ENCODE measurements around the gene TET1.
"Not testable (repeated sequence)": the region's sequence is repeated elsewhere in the genome, so short reads cannot be mapped to it uniquely, and the experiment has no call there.

TET1 gene

GRCh38 chr10:68603766-68604165, 43.6 kb downstream of the TET1 start:
- H3K27ac ChIP-seq (ENCODE audit: low read depth, low read length) = no peak overlapping the region
- no peak overlapping the region for H3K9ac ChIP-seq (ENCODE audit: low read depth in 1 of 2, low read length in 2 of 2)
- H3K4me1 ChIP-seq (ENCODE audit: control insufficient read depth in 1 of 2, insufficient read depth in 2 of 2, low read length in 2 of 2) = peaks cover 10 to 27% of the 10 kb centered on the region in 2 donors
- no peaks in the 10 kb centered on the region for H3K36me3 ChIP-seq (ENCODE audit: control insufficient read depth in 1 of 2, insufficient read depth in 2 of 2, low read length in 2 of 2)
- no peak overlapping the region for H3K4me3 ChIP-seq (ENCODE audit: low read depth in 1 of 2, low read length in 2 of 2)
- H3K9me3 ChIP-seq (ENCODE audit: control insufficient read depth in 1 of 2, low read length in 2 of 2) = no peaks in the 10 kb centered on the region
- no peaks in the 10 kb centered on the region for H3K27me3 ChIP-seq (ENCODE audit: control insufficient read depth in 1 of 2, insufficient read depth in 2 of 2, low read length in 2 of 2)

- H3K4me1 ChIP-seq (ENCODE audit: control insufficient read depth in 1 of 2, insufficient read depth in 2 of 2, low read length in 2 of 2) = peaks cover 5 to 22% of the 10 kb centered on the region in 2 donors
- no peaks in the 10 kb centered on the region for H3K27me3 ChIP-seq (ENCODE audit: control insufficient read depth in 1 of 2, insufficient read depth in 2 of 2, low read length in 2 of 2)
- H3K4me3 ChIP-seq (ENCODE audit: low read depth in 1 of 2, low read length in 2 of 2) = no peak overlapping the region
- H3K27ac ChIP-seq (ENCODE audit: low read depth, low read length) = no peak overlapping the region
- H3K36me3 ChIP-seq (ENCODE audit: control insufficient read depth in 1 of 2, insufficient read depth in 2 of 2, low read length in 2 of 2) = no peaks in the 10 kb centered on the region
- no peak overlapping the region for H3K9ac ChIP-seq (ENCODE audit: low read depth in 1 of 2, low read length in 2 of 2)
- no peaks in the 10 kb centered on the region for H3K9me3 ChIP-seq (ENCODE audit: control insufficient read depth in 1 of 2, low read length in 2 of 2)
Measured at GRCh38 chr10:68604441-68604840, 44.3 kb downstream of the TET1 start.

GRCh38 chr10:68606918-68607317, 46.8 kb downstream of the TET1 start:
- Histone ChIP-seq H3K9ac (ENCODE audit: low read depth in 1 of 2, low read length in 2 of 2) (no peak overlapping the region), H3K4me1 (ENCODE audit: control insufficient read depth in 1 of 2, insufficient read depth in 2 of 2, low read length in 2 of 2) (peaks cover 0 to 8% of the 10 kb centered on the region in 2 donors), H3K36me3 (ENCODE audit: control insufficient read depth in 1 of 2, insufficient read depth in 2 of 2, low read length in 2 of 2) (no peaks in the 10 kb centered on the region), H3K4me3 (ENCODE audit: low read depth in 1 of 2, low read length in 2 of 2) (no peak overlapping the region), H3K9me3 (ENCODE audit: control insufficient read depth in 1 of 2, low read length in 2 of 2) (no peaks in the 10 kb centered on the region), H3K27me3 (ENCODE audit: control insufficient read depth in 1 of 2, insufficient read depth in 2 of 2, low read length in 2 of 2) (no peaks in the 10 kb centered on the region), H3K27ac (ENCODE audit: low read depth, low read length) (no peak overlapping the region)

GRCh38 chr10:68610023-68610422, 49.9 kb downstream of the TET1 start:
- H3K27me3 ChIP-seq (ENCODE audit: control insufficient read depth in 1 of 2, insufficient read depth in 2 of 2, low read length in 2 of 2) = not testable (repeated sequence)

GRCh38 chr10:68611227-68611626, 51.1 kb downstream of the TET1 start:
- Histone ChIP-seq H3K27me3 (ENCODE audit: control insufficient read depth in 1 of 2, insufficient read depth in 2 of 2, low read length in 2 of 2) (no peaks in the 10 kb centered on the region), H3K9ac (ENCODE audit: low read depth in 1 of 2, low read length in 2 of 2) (no peak overlapping the region), H3K9me3 (ENCODE audit: control insufficient read depth in 1 of 2, low read length in 2 of 2) (no peaks in the 10 kb centered on the region), H3K36me3 (ENCODE audit: control insufficient read depth in 1 of 2, insufficient read depth in 2 of 2, low read length in 2 of 2) (no peaks in the 10 kb centered on the region), H3K4me3 (ENCODE audit: low read depth in 1 of 2, low read length in 2 of 2) (no peak overlapping the region), H3K27ac (ENCODE audit: low read depth, low read length) (no peak overlapping the region), H3K4me1 (ENCODE audit: control insufficient read depth in 1 of 2, insufficient read depth in 2 of 2, low read length in 2 of 2) (no peaks in the 10 kb centered on the region)

More at GRCh38 chr10:68610023-68610422, 49.9 kb downstream of the TET1 start:
- not testable (repeated sequence) for H3K36me3 ChIP-seq (ENCODE audit: control insufficient read depth in 1 of 2, insufficient read depth in 2 of 2, low read length in 2 of 2); H3K27ac ChIP-seq (ENCODE audit: low read depth, low read length); H3K4me3 ChIP-seq (ENCODE audit: low read depth in 1 of 2, low read length in 2 of 2); H3K4me1 ChIP-seq (ENCODE audit: control insufficient read depth in 1 of 2, insufficient read depth in 2 of 2, low read length in 2 of 2); H3K9me3 ChIP-seq (ENCODE audit: control insufficient read depth in 1 of 2, low read length in 2 of 2); H3K9ac ChIP-seq (ENCODE audit: low read depth in 1 of 2, low read length in 2 of 2)

GRCh38 chr10:68613974-68614373, 53.8 kb downstream of the TET1 start:
- H3K4me1 ChIP-seq (ENCODE audit: control insufficient read depth in 1 of 2, insufficient read depth in 2 of 2, low read length in 2 of 2); H3K36me3 ChIP-seq (ENCODE audit: control insufficient read depth in 1 of 2, insufficient read depth in 2 of 2, low read length in 2 of 2); H3K9me3 ChIP-seq (ENCODE audit: control insufficient read depth in 1 of 2, low read length in 2 of 2); H3K9ac ChIP-seq (ENCODE audit: low read depth in 1 of 2, low read length in 2 of 2); H3K27ac ChIP-seq (ENCODE audit: low read depth, low read length); H3K4me3 ChIP-seq (ENCODE audit: low read depth in 1 of 2, low read length in 2 of 2); H3K27me3 ChIP-seq (ENCODE audit: control insufficient read depth in 1 of 2, insufficient read depth in 2 of 2, low read length in 2 of 2): not testable (repeated sequence)

- not testable (repeated sequence) for H3K9ac ChIP-seq (ENCODE audit: low read depth in 1 of 2, low read length in 2 of 2); H3K27ac ChIP-seq (ENCODE audit: low read depth, low read length); H3K27me3 ChIP-seq (ENCODE audit: control insufficient read depth in 1 of 2, insufficient read depth in 2 of 2, low read length in 2 of 2); H3K9me3 ChIP-seq (ENCODE audit: control insufficient read depth in 1 of 2, low read length in 2 of 2); H3K4me1 ChIP-seq (ENCODE audit: control insufficient read depth in 1 of 2, insufficient read depth in 2 of 2, low read length in 2 of 2); H3K36me3 ChIP-seq (ENCODE audit: control insufficient read depth in 1 of 2, insufficient read depth in 2 of 2, low read length in 2 of 2); H3K4me3 ChIP-seq (ENCODE audit: low read depth in 1 of 2, low read length in 2 of 2)
Measured at GRCh38 chr10:68617691-68618090, 57.6 kb downstream of the TET1 start.

- Histone ChIP-seq H3K27ac (ENCODE audit: low read depth, low read length) (no peak overlapping the region), H3K4me1 (ENCODE audit: control insufficient read depth in 1 of 2, insufficient read depth in 2 of 2, low read length in 2 of 2) (no peaks in the 10 kb centered on the region), H3K4me3 (ENCODE audit: low read depth in 1 of 2, low read length in 2 of 2) (no peak overlapping the region), H3K36me3 (ENCODE audit: control insufficient read depth in 1 of 2, insufficient read depth in 2 of 2, low read length in 2 of 2) (no peaks in the 10 kb centered on the region), H3K27me3 (ENCODE audit: control insufficient read depth in 1 of 2, insufficient read depth in 2 of 2, low read length in 2 of 2) (no peaks in the 10 kb centered on the region), H3K9ac (ENCODE audit: low read depth in 1 of 2, low read length in 2 of 2) (no peak overlapping the region), H3K9me3 (ENCODE audit: control insufficient read depth in 1 of 2, low read length in 2 of 2) (no peaks in the 10 kb centered on the region)
Measured at GRCh38 chr10:68618234-68618633, 58.1 kb downstream of the TET1 start.

- Histone ChIP-seq H3K4me1 (ENCODE audit: control insufficient read depth in 1 of 2, insufficient read depth in 2 of 2, low read length in 2 of 2) (no peaks in the 10 kb centered on the region), H3K9ac (ENCODE audit: low read depth in 1 of 2, low read length in 2 of 2) (no peak overlapping the region), H3K27ac (ENCODE audit: low read depth, low read length) (no peak overlapping the region), H3K4me3 (ENCODE audit: low read depth in 1 of 2, low read length in 2 of 2) (no peak overlapping the region), H3K36me3 (ENCODE audit: control insufficient read depth in 1 of 2, insufficient read depth in 2 of 2, low read length in 2 of 2) (no peaks in the 10 kb centered on the region), H3K9me3 (ENCODE audit: control insufficient read depth in 1 of 2, low read length in 2 of 2) (no peaks in the 10 kb centered on the region), H3K27me3 (ENCODE audit: control insufficient read depth in 1 of 2, insufficient read depth in 2 of 2, low read length in 2 of 2) (no peaks in the 10 kb centered on the region)
Measured at GRCh38 chr10:68619595-68619994, 59.5 kb downstream of the TET1 start.

- Histone ChIP-seq H3K9me3 (ENCODE audit: control insufficient read depth in 1 of 2, low read length in 2 of 2) (no peaks in the 10 kb centered on the region), H3K27me3 (ENCODE audit: control insufficient read depth in 1 of 2, insufficient read depth in 2 of 2, low read length in 2 of 2) (no peaks in the 10 kb centered on the region), H3K4me3 (ENCODE audit: low read depth in 1 of 2, low read length in 2 of 2) (no peak overlapping the region), H3K9ac (ENCODE audit: low read depth in 1 of 2, low read length in 2 of 2) (no peak overlapping the region), H3K36me3 (ENCODE audit: control insufficient read depth in 1 of 2, insufficient read depth in 2 of 2, low read length in 2 of 2) (no peaks in the 10 kb centered on the region), H3K27ac (ENCODE audit: low read depth, low read length) (no peak overlapping the region), H3K4me1 (ENCODE audit: control insufficient read depth in 1 of 2, insufficient read depth in 2 of 2, low read length in 2 of 2) (no peaks in the 10 kb centered on the region)
Measured at GRCh38 chr10:68625316-68625921, 65.3 kb downstream of the TET1 start.
